ENCODE results near the gene PHGDH.

Gene PHGDH

DNA sequence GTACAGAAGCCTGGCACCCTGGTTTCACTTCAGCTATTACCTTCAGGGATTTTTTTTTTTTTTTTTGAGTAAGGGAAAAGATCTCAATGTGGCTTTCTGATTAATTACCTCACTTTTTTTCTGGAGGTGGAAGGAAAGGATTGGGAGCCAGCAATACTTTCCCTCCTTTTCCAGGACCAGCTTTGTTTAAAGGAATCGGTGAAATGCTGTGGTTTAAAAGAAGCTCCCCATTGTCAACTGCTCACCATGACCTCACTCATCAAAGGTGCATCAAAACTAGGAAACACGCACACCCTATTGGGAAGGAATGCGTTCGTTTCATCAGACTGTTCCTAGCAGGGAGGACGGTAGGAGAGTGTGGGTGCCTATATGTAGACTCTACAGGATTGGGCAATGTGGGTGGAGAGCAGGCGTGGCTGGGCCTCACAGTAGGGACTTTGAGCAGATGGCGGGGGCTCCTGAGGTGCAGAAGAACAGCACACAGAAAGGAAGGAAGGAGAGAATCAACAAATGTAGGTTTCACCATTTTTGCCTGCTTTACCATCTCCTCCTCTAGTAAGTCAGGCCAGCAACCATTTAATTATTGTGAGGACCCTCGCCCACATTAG, 13.0 kb downstream of the PHGDH start:
- no peak for DNase-seq (ENCODE audit: extremely low read depth, low read depth)
- TF ChIP-seq, protein P1, sequence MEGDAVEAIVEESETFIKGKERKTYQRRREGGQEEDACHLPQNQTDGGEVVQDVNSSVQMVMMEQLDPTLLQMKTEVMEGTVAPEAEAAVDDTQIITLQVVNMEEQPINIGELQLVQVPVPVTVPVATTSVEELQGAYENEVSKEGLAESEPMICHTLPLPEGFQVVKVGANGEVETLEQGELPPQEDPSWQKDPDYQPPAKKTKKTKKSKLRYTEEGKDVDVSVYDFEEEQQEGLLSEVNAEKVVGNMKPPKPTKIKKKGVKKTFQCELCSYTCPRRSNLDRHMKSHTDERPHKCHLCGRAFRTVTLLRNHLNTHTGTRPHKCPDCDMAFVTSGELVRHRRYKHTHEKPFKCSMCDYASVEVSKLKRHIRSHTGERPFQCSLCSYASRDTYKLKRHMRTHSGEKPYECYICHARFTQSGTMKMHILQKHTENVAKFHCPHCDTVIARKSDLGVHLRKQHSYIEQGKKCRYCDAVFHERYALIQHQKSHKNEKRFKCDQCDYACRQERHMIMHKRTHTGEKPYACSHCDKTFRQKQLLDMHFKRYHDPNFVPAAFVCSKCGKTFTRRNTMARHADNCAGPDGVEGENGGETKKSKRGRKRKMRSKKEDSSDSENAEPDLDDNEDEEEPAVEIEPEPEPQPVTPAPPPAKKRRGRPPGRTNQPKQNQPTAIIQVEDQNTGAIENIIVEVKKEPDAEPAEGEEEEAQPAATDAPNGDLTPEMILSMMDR (IDR thresholded peaks at IDR 0.05; ENCODE audit: low read depth, low read length) = no peak

DNA sequence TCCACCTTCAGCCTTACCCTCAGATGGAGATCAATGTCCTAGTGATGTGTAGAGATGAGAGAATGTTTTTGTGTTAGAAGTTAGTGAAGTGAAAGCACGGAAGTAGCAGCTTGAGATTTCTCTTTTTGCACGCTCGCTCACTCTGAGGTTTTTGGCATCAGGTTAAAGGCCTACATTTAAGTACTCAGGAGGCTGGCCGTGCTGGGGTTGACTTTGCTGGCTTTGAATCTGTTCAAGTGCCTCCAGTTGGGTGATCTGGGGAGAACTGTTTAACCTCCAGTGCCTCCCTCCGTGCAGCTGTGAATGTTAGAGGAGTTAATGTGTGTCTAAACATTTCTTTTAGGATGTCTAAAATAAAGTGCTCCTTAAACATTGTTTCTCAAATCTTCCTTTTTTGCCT, 13.9 kb downstream of the PHGDH start:
- TF ChIP-seq, protein P1 (IDR thresholded peaks at IDR 0.05; ENCODE audit: low read depth, low read length) = no peak
- no peak for DNase-seq (ENCODE audit: extremely low read depth, low read depth)

DNA sequence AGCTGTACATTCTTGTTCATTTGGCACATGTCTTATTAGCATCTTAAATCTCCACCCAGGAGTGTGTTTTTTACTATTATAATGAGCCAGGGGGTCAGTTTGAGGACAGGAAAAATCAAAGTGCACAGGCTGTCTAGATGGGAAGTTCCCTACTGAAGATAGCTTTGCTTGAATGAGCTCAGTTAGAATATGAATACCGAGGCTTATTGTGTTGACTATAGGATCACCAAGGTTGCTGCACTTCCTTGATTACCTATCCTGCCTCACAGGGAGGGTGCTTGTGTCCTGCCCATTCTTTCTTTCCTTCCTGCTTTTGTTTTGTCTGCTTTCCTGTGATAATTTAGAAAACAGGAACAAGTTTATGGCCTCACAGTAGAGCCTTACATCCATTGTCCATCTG, 16.3 kb downstream of the PHGDH start:
- TF ChIP-seq, protein P1 (IDR thresholded peaks at IDR 0.05; ENCODE audit: low read depth, low read length) = no peak
- DNase-seq (ENCODE audit: extremely low read depth, low read depth) = no peak

- TF ChIP-seq, protein P1 (IDR thresholded peaks at IDR 0.05; ENCODE audit: low read depth, low read length) = no peak
- DNase-seq (ENCODE audit: extremely low read depth, low read depth) = no peak
Measured at GRCh38 chr1:119729044-119729443, 17.3 kb downstream of the PHGDH start.

DNA sequence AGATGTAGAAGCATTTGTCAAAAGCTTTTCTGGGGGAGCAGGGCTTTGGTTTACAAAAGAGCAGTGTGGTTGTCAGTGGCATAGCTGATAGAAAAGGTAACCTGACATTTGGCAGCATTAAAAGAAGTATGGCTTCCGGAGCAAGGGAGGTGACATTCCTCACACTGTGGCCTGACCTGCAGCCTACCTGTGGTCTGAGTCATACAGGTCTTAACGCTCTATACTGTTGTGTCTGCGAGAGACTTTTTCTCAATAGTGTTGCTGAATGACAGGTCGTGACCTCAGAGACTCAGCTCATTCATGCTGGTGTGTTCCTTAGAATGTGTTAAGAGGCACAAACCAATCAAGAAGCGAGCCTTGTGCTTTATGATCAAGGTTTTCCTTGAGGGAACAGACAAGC, 19.3 kb downstream of the PHGDH start:
- TF ChIP-seq, protein P1 (IDR thresholded peaks at IDR 0.05; ENCODE audit: low read depth, low read length) = no peak
- no peak for DNase-seq (ENCODE audit: extremely low read depth, low read depth)

DNA sequence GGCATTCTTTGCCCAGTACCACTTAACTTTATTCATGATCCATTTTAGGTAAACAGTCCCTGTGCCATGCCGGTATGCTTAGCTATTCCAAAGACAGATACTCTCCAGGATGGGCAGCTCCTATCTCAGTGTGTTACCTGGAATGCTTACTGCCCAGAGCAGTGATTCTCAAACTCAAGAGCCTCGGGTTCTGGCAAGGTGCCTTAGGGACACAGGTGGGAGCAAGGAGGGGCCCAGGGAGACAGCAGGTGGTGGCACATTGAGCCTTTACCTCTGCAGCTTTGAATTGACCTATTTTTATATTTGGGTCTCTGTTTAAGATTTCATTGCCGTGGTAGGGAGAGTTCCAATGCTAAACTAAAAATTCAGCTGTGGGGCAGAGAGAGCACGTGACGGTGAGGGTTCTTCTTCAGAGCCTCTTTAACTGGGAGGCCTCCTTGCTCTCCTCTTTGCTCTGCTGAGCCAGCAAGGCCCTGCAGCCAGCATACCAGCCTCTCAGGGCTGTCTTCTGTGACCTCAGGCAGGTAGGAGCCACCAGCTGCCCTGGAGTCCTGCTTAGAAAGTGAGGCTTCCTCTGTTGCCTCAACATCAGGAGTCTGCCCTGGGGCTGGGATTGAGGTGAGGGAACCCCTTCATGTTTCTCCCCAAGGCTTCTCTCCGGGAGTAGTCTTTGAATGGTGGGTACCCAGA, 20.2 kb downstream of the PHGDH start:
- TF ChIP-seq, protein P1 (IDR thresholded peaks at IDR 0.05; ENCODE audit: low read depth, low read length) = no peak
- no peak for DNase-seq (ENCODE audit: extremely low read depth, low read depth)

DNA sequence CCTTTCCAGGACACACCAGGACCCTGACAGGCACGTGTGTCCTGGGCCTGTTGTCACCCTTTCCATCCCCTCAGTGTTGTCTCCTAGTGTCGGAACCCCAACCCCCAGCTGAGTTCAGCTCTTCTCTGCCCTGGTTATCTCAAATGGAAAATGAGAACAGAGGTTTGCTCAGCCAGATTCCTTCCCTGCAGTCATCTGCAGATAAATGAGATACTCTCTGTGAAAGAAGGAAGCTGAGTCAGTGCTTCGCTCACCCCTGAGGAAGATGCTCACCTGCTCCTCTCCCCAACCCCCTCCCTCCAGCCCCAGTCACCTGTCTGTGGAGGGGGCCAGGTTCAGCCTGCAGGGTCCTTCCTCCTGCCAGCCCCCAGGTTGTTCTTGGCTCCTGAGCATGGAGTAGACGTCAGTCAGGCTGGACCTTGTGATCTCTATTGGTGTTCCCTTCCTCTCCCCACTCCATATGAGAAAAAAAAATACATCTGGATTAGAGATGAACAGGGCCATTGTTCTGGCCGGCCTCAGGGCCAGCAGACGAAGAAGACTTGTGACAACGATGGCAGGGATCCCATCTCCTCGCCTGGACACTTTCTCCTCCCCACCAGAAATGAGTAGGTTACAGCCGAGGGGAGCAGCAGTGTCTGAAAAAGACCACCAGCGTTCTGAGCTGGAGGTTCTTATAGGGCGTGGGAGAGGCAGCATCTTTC, 20.9 kb downstream of the PHGDH start:
- no peak for DNase-seq (ENCODE audit: extremely low read depth, low read depth)
- TF ChIP-seq, protein P1 (IDR thresholded peaks at IDR 0.05; ENCODE audit: low read depth, low read length) = no peak
